ENCODE measurements around the gene CAMK1D. TPM values are rescaled to one million over a fixed set of nuclear protein-coding genes. Genes with fewer than 3 reads are reported as not detected.
A peak's percentile ranks its signal among the peaks of the same experiment; 100 is the strongest.
"Not testable (repeated sequence)": the region's sequence is repeated elsewhere in the genome, so short reads cannot be mapped to it uniquely, and the experiment has no call there.

The CAMK1D gene
- total RNA-seq, 1 donor from 2014 or later, result 2.3 TPM

DNA sequence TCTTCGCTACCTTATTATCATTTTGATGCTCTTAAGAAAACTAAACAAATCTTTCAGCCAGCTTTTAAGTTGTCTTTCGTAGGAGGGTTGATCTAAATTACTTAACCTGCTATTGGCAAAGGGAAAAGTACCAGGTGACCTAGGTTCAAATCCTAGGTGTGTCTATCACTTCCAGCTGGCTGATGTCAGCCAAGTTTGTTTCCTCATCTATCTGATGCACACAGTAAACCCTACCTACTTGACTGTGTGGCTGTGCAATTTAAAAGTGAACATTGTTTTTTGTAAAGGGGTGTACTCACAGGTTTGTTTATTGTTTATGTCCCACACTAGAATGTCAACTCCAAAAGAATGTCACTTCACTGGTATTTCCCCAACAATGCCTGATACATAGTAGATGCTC lies 21.9 kb upstream of the CAMK1D start:
- Histone ChIP-seq H3K4me3 (ENCODE audit: low read depth, low read length) (no peak overlapping the region), H3K36me3 (ENCODE audit: control insufficient read depth, insufficient read depth, low read length) (no peaks in the 10 kb centered on the region), H3K27me3 (ENCODE audit: control insufficient read depth, insufficient read depth, low read length) (no peaks in the 10 kb centered on the region)
- TF ChIP-seq, protein P1, sequence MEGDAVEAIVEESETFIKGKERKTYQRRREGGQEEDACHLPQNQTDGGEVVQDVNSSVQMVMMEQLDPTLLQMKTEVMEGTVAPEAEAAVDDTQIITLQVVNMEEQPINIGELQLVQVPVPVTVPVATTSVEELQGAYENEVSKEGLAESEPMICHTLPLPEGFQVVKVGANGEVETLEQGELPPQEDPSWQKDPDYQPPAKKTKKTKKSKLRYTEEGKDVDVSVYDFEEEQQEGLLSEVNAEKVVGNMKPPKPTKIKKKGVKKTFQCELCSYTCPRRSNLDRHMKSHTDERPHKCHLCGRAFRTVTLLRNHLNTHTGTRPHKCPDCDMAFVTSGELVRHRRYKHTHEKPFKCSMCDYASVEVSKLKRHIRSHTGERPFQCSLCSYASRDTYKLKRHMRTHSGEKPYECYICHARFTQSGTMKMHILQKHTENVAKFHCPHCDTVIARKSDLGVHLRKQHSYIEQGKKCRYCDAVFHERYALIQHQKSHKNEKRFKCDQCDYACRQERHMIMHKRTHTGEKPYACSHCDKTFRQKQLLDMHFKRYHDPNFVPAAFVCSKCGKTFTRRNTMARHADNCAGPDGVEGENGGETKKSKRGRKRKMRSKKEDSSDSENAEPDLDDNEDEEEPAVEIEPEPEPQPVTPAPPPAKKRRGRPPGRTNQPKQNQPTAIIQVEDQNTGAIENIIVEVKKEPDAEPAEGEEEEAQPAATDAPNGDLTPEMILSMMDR (IDR thresholded peaks at IDR 0.05; ENCODE audit: insufficient read depth, low read length, poor library complexity, severe bottlenecking), result no peak
- DNase-seq (ENCODE audit: low read depth), result no peak

DNA sequence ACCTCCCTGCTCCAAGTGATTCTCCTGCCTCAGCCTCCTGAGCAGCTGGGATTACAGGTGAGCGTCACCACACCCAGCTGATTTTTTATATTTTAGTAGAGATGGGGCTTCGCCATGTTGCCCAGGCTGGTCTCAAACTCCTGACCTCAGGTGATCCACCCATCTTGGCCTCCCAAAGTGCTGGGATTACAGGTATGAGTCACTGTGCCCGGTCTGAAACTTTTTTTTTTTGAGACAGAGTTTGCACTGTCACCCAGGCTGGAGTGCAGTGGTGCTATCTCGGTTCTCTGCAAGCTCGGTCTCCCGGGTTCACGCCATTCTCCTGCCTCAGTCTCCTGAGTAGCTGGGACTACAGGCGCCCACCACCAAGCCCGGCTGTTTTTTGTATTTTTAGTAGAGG lies 21.0 kb upstream of the CAMK1D start:
- not testable (repeated sequence) for H3K4me3 ChIP-seq (ENCODE audit: low read depth, low read length); DNase-seq (ENCODE audit: low read depth); H3K36me3 ChIP-seq (ENCODE audit: control insufficient read depth, insufficient read depth, low read length); H3K27me3 ChIP-seq (ENCODE audit: control insufficient read depth, insufficient read depth, low read length)

DNA sequence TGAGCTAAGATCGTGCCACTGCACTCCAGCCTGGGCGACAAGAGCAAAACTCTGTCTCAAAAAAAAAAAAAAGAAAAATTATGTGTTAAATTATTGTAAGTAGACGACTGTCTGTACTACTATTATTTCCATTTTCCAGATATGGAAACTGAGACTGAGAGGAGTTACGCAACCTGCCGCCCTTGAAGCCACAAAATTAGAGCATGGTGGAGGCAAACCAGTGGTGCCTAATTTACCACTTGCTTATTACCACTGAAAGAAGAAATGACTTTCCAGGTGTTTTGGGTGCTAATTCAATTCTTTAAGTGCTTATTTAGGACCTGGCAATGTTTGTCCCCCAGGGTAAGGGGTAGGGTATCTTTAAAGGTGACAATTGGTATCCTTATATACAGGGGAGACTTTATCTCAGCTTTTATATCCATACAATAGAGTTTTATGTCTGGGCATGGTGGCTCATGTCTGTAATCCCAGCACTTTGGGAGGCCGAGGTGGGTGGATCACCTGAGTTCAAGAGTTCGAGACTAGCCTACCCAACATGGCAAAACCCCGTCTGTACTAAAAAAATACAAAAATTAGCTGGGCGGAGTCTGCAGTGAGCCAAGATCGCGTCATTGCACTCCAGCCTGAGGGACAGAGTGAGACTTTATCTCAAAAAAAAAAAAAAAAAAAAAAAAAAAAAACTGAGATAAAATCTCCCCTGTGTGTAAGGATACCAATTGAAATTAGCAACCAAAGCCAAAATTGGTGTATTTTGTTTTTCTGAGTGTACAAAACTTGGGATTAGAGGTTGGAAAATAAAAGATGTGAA lies 16.6 kb upstream of the CAMK1D start:
- H3K4me3 ChIP-seq (ENCODE audit: low read depth, low read length), result no peak overlapping the region
- no peak for DNase-seq (ENCODE audit: low read depth)

DNA sequence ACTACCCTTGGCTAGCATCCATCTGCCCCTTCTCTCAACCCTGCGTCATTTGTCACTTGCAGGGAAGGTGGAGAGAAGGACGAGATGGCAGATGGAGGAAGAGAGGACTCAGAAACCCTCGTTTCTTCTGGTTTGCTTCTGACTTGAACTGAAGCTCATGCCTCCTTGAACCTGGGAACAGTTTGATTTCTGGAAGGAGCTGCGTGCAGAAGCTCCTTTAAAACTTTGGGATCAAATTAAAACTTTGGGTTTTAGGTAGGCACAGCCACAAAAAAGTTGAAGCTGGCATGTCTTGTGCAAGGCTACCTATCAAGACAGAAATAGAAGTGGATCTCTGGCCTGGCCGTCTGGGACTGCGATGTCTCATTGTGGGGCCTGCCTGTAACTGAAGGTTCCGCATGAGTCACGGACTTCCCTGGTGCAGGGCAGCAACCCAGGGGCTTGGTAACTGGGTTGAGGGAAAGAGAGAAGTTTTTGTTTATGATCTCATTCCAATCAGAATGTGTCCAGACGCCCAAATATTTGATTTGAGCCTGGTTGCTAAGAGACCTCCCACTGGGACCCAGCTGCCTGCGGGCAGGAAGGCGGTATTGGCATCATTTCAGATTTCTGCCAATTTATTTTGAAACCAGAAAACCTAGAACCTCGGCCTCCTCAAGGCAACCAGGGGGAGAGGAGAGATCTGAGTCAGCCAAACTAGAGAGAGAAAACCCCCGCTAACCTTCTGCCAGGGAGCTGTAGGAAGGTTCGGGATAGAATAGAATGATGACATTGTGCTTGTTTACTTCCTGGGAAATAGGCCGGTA lies 15.8 kb upstream of the CAMK1D start:
- H3K27me3 ChIP-seq (ENCODE audit: control insufficient read depth, insufficient read depth, low read length), result no peaks in the 10 kb centered on the region
- peak; percentile 92 for DNase-seq (ENCODE audit: low read depth)
- TF ChIP-seq, protein P1 (IDR thresholded peaks at IDR 0.05; ENCODE audit: insufficient read depth, low read length, poor library complexity, severe bottlenecking), result no peak
- no peak overlapping the region for H3K4me3 ChIP-seq (ENCODE audit: low read depth, low read length)
- no peaks in the 10 kb centered on the region for H3K36me3 ChIP-seq (ENCODE audit: control insufficient read depth, insufficient read depth, low read length)

More for the DNA sequence above, 16.6 kb upstream of the CAMK1D start:
- TF ChIP-seq, protein P1 (IDR thresholded peaks at IDR 0.05; ENCODE audit: insufficient read depth, low read length, poor library complexity, severe bottlenecking), result no peak
- no peaks in the 10 kb centered on the region for H3K36me3 ChIP-seq (ENCODE audit: control insufficient read depth, insufficient read depth, low read length)
- no peaks in the 10 kb centered on the region for H3K27me3 ChIP-seq (ENCODE audit: control insufficient read depth, insufficient read depth, low read length)

DNA sequence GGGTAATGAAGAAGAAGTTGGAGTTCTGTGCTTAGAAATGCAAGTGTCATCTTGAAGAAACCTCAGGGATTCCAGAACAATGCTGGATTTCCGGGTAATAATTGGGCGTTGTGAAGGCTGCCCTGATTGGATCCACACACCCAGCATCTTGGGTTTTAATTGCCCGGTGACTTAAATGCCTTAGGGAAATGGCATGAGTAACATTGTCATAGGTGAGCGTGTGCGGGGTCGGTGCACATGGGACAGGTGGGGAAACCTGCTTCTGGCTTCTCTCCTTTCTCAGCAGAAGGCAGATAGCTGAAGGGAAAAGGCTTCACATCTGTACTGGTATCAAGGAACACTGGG lies 15.2 kb upstream of the CAMK1D start:
- no peak for DNase-seq (ENCODE audit: low read depth)
- H3K27me3 ChIP-seq (ENCODE audit: control insufficient read depth, insufficient read depth, low read length), result no peaks in the 10 kb centered on the region
- H3K36me3 ChIP-seq (ENCODE audit: control insufficient read depth, insufficient read depth, low read length), result no peaks in the 10 kb centered on the region
- no peak overlapping the region for H3K4me3 ChIP-seq (ENCODE audit: low read depth, low read length)
- TF ChIP-seq, protein P1 (IDR thresholded peaks at IDR 0.05; ENCODE audit: insufficient read depth, low read length, poor library complexity, severe bottlenecking), result no peak

DNA sequence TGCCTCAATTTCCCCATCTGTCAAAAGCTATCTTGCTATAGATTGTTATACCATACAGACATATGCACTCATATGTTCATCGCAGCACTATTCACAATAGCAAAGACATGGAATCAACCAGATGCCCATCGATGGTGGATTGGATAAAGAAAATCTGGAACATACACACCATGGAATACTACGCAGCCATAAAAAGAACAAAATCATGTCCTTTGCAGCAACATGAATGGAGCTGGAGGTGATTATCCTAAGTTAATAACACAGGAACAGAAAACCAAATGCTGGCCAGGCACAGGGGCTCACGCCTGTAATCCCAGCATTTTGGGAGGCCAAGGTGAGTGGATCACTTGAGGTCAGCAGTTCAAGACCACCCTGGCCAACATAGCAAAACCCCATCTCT lies 14.2 kb upstream of the CAMK1D start:
- H3K27me3 ChIP-seq (ENCODE audit: control insufficient read depth, insufficient read depth, low read length); H3K36me3 ChIP-seq (ENCODE audit: control insufficient read depth, insufficient read depth, low read length); DNase-seq (ENCODE audit: low read depth); H3K4me3 ChIP-seq (ENCODE audit: low read depth, low read length): not testable (repeated sequence)

Data from kidney epithelial cell (primary cell).